ENCODE measurements around the gene CCHCR1.
"Not testable (repeated sequence)": the region's sequence is repeated elsewhere in the genome, so short reads cannot be mapped to it uniquely, and the experiment has no call there.

- not testable (repeated sequence) for TF ChIP-seq CTCF, POLR2AphosphoS5, POLR2A (IDR thresholded peaks at IDR 0.05)
These were observed 41.5 kb upstream of the CCHCR1 start for GRCh38 chr6:31199105-31199452.
